GM12878 (cell line): ENCODE data around the gene FAT1. TPM values are rescaled to one million over a fixed set of nuclear protein-coding genes. Genes with fewer than 3 reads are reported as not detected.

Source experiments
- ATAC-seq: fragments of 200-7000 bp; cut with Tn5 transposase; 3 replicates; pipeline ENCODE4 v1.9.1; 2020; ENCODE audit warnings: mild to moderate bottlenecking, moderate library complexity
- BruUV-seq: library from RNA; stranded (reverse); fragments of 400-500 nt; replicated peaks from 2 replicates; lab custom pipeline; 2021; lab: Mats Ljungman, UMichigan
- CTCF ChIA-PET: fragments of 300-600 bp; sonication (Branson Sonifier 250); formaldehyde crosslinking; extraction: SDS; loops from one replicate; lab custom pipeline; 2021; ENCODE audit warnings: inconsistent platforms; lab: Yijun Ruan, JAX
- POLR2A ChIA-PET: fragments of 350-600 bp; formaldehyde crosslinking; extraction: SDS; loops from one replicate; lab custom pipeline; 2021; ENCODE audit warnings: inconsistent platforms; lab: Charles Lee
- RAD21 ChIA-PET: fragments of 300-600 bp; sonication (Branson Sonifier 250); formaldehyde crosslinking; loops from one replicate; lab custom pipeline; 2023; ENCODE audit warnings: antibody characterized with exemption; ENCODE audit not compliant: unreplicated experiment; lab: Charles Lee
- SMC1A ChIA-PET: fragments of 300-600 bp; sonication (Branson Sonifier 250); formaldehyde crosslinking; loops from one replicate; lab custom pipeline; 2023; ENCODE audit not compliant: unreplicated experiment, uncharacterized antibody; lab: Charles Lee
- DNase-seq: peaks from one replicate; pipeline ENCODE4 v3.0.0-alpha.2; 2011; ENCODE audit warnings: low read depth, low spot score
- FAIRE-seq: peaks from 3 replicates; lab custom pipeline; 2011; peaks lifted over from hg19 to GRCh38; lab: Jason Lieb, UNC
- H2AFZ ChIP-seq: 2 replicates; pipeline ENCODE4 v1.6.0; 2011; ENCODE audit warnings: low read depth, low read length, control low read depth; ENCODE audit not compliant: control insufficient read depth
- H3K27ac ChIP-seq: 2 replicates; pipeline ENCODE4 v1.5.1; 2011; ENCODE audit warnings: control low read depth; ENCODE audit not compliant: control insufficient read depth, insufficient read depth
- H3K27me3 ChIP-seq, 2 experiments: replicated peaks in 1 of 2; 2 replicates each; pipeline versions ENCODE4 v1.6.0 to v1.6.1; 2011; ENCODE audit warnings: low read length in 1 of 2; ENCODE audit not compliant: control insufficient read depth in 2 of 2, insufficient read depth in 2 of 2
- H3K36me3 ChIP-seq, 2 experiments: 2 replicates each; pipeline ENCODE4 v1.5.1; 2011; ENCODE audit warnings: low read length in 1 of 2; ENCODE audit not compliant: control insufficient read depth in 2 of 2, insufficient read depth in 2 of 2
- H3K4me1 ChIP-seq: 2 replicates; pipeline ENCODE4 v1.6.1; 2011; ENCODE audit warnings: mild to moderate bottlenecking, low read length, moderate library complexity, mixed read lengths; ENCODE audit not compliant: control insufficient read depth, insufficient read depth
- H3K4me2 ChIP-seq: 2 replicates; pipeline ENCODE4 v1.6.0; 2011; ENCODE audit warnings: control low read depth; ENCODE audit not compliant: control insufficient read depth, insufficient read depth
- H3K4me3 ChIP-seq: fragments of 200-600 bp; sonication (generic); 2 replicates; pipeline ENCODE4 v1.5.1; 2016
- H3K79me2 ChIP-seq: 2 replicates; pipeline ENCODE4 v1.6.0; 2011; ENCODE audit warnings: low read length; ENCODE audit not compliant: control insufficient read depth, insufficient read depth
- H3K9ac ChIP-seq: 2 replicates; pipeline ENCODE4 v1.8.0; 2011; ENCODE audit warnings: low read length, control low read depth, mixed read lengths; ENCODE audit not compliant: control insufficient read depth, insufficient read depth
- H3K9me3 ChIP-seq: replicated peaks from 3 replicates; pipeline ENCODE4 v1.5.1; 2011; ENCODE audit warnings: mild to moderate bottlenecking, low read length; ENCODE audit not compliant: control insufficient read depth, insufficient read depth
- H4K20me1 ChIP-seq: 2 replicates; pipeline ENCODE4 v1.6.0; 2011; ENCODE audit not compliant: control insufficient read depth, insufficient read depth
- EZH2 ChIP-seq: IDR thresholded peaks from 2 replicates; pipeline ENCODE4 v1.6.1; 2012; ENCODE audit warnings: low read depth, mild to moderate bottlenecking, control low read depth, inconsistent platforms, low read length, borderline replicate concordance; ENCODE audit not compliant: control insufficient read depth
- MTA2 ChIP-seq: fragments of 450-650 bp; IDR thresholded peaks from 2 replicates; pipeline ENCODE4 v1.6.1; 2016; ENCODE audit warnings: low read depth, mild to moderate bottlenecking, moderate library complexity
- POLR2AphosphoS5 ChIP-seq: IDR thresholded peaks from 2 replicates; pipeline ENCODE4 v1.6.1; 2011; ENCODE audit warnings: mild to moderate bottlenecking, low read length, inconsistent platforms
- RELA ChIP-seq: fragments of 450-650 bp; IDR thresholded peaks from 2 replicates; pipeline ENCODE4 v1.8.0; 2014; ENCODE audit warnings: borderline replicate concordance; ENCODE audit not compliant: partially characterized antibody
- SMAD1 ChIP-seq: fragments of 450-650 bp; IDR thresholded peaks from 2 replicates; pipeline ENCODE4 v1.6.1; 2018; ENCODE audit warnings: mild to moderate bottlenecking, low read depth; ENCODE audit not compliant: partially characterized antibody
- SRF ChIP-seq, 2 experiments: IDR thresholded peaks; 2 replicates each; pipeline ENCODE4 v1.6.1; 2011; ENCODE audit warnings: low read depth in 2 of 2, low read length in 2 of 2, mild to moderate bottlenecking in 1 of 2, moderate library complexity in 1 of 2
- ZNF384 ChIP-seq: IDR thresholded peaks from 2 replicates; pipeline ENCODE4 v1.6.1; 2012; ENCODE audit warnings: low read depth, mild to moderate bottlenecking, low read length, improper control_type of control experiment, borderline replicate concordance
- WGBS: methylation state at CpG from one replicate; pipeline ENCODE4 v1.1.6; 2016; ENCODE audit warnings: low lambda C conversion rate; ENCODE audit not compliant: insufficient replicate concordance, insufficient coverage; ENCODE audit errors: missing lambda C conversion rate; 5-methylcytosine and 5-hydroxymethylcytosine counted together
- in situ Hi-C: fragments of 300-500 bp; cut with MboI; formaldehyde crosslinking; loops from 9 replicates; pipeline ENCODE4 v1.14.3; 2018; ENCODE audit warnings: mixed read lengths
- intact Hi-C: fragments of 100-400 bp; cut with micrococcal nuclease; formaldehyde crosslinking; loops from one replicate; pipeline ENCODE4 v1.14.2; 2022; ENCODE audit not compliant: unreplicated experiment
- polyA plus RNA-seq, 11 experiments: library from polyadenylated mRNA; depleted of rRNA in 4 of 11; unstranded in 6 of 11; stranded (reverse) in 5 of 11; fragments of >200 nt; fragmentation: Nextera tagmentation in 4 of 11; fragmentation: Illumina TruSeq in 1 of 11; extraction: Ambion mirVana in 4 of 11; extraction: Trizol in 1 of 11; gene quantifications; 1 replicate in 1 of 11; 2 replicates in 10 of 11; pipeline versions ENCODE4 v1.2.1 to v1.2.3, GENCODE V29; 2011 to 2016; ENCODE audit warnings: inconsistent platforms in 2 of 11, missing spikeins in 2 of 11, low read depth in 1 of 11
- total RNA-seq, 4 experiments: library from RNA; depleted of rRNA in 3 of 4; stranded (reverse); fragments of >200 nt in 3 of 4; fragmentation: Illumina TruSeq in 1 of 4; extraction: Trizol in 1 of 4; gene quantifications; 2 replicates each; pipeline versions ENCODE4 v1.2.1 to v1.2.3, GENCODE V29; 2013 to 2021

FAT1 gene
- total and polyA plus RNA-seq, 10 of the 15 experiments (the other 5 are each of a cell fraction or from before 2014, with no cell fraction given) = 0.04 to 11.8 (median 0.11) TPM; not detected in 1

- ATAC-seq (no peak), DNase-seq (no peak), FAIRE-seq (no peak)
- CTCF ChIA-PET = no interaction called here
- Histone ChIP-seq H3K4me1 (no peaks in the 10 kb centered on the region), H3K9me3 (no peaks in the 10 kb centered on the region), H3K79me2 (no peaks in the 10 kb centered on the region), H3K4me3 (no peak overlapping the region), H4K20me1 (no peaks in the 10 kb centered on the region), H2AFZ (no peak overlapping the region), H3K36me3 (no peaks in the 10 kb centered on the region), H3K9ac (no peak overlapping the region), H3K27ac (no peak overlapping the region), H3K4me2 (no peak overlapping the region), H3K27me3 (no peaks in the 10 kb centered on the region)
- SMC1A ChIA-PET = no interaction called here
- TF ChIP-seq RELA (no peak), ZNF384 (no peak), EZH2 (no peak), SMAD1 (no peak), POLR2AphosphoS5 (no peak), SRF (IDR thresholded peaks at IDR 0.05; ENCODE audit: low read depth in 2 of 2, low read length in 2 of 2) (no peak), MTA2 (no peak)
- POLR2A ChIA-PET = no interaction called here
- intact Hi-C loops (no loop called here), in situ Hi-C loops (no loop called here)
- RAD21 ChIA-PET = no interaction called here
- BruUV-seq = no TSS peak
- 46% methylated on average over 23 of the region's 23 CpGs for WGBS
These were observed 153.3 kb downstream of the FAT1 start for GRCh38 chr4:186570193-186570996.
